ENCODE data around the gene ACSM6.

- no peak for TF ChIP-seq CTCF (IDR thresholded peaks at IDR 0.05)
- no peak for TF ChIP-seq ZFX (IDR thresholded peaks at IDR 0.05; ENCODE audit: borderline replicate concordance)
Measured at GRCh38 chr10:95257849-95258248, 63.8 kb downstream of the ACSM6 start.
